HG03280 (cell line): ENCODE measurements around the gene C2CD4D.

Source experiments
- ATAC-seq: cut with Tn5 transposase; IDR thresholded peaks from one replicate; pipeline ENCODE4 v1.9.1; 2021; ENCODE audit warnings: mild to moderate bottlenecking, moderate library complexity; ENCODE audit not compliant: unreplicated experiment

The C2CD4D gene

DNA sequence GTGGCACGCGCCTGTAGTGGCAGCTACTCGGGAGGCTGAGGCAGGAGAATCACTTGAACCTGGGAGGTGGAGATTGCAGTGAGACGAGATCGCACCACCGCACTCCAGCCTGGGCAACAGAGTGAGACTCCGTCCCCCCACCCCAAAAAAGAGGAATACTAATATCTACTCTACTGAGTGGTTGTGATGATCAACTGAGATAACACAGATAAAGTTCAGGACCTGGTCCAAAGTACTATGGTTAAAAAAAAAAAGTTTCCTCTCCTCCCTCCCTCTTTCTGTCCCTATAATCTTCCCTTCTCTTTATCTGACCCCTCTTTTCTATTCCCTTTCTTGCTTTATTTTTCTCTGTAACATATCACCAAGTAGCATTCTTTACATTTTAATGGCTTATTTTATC, 4.0 kb downstream of the C2CD4D start:
- ATAC-seq, result no peak

DNA sequence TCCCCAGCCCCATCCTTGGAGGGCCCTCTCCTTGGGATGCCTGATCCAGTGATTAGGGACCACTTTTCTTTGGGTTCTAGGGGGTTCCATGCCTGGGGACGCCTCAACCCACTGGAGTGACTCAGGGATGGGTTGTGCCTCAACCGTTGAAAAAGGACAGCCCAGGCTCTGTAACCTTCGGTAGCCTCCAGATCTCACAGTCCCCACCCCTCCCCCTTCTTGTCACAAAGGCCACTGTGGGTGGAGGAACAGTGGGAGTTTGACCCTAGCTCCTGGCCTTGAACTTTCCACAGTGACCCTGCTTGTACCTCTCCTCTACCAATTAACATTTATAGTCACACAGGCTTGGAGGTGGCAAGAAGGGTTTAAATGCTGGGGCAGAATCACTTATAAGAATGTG, 5.4 kb downstream of the C2CD4D start:
- ATAC-seq, result no peak

DNA sequence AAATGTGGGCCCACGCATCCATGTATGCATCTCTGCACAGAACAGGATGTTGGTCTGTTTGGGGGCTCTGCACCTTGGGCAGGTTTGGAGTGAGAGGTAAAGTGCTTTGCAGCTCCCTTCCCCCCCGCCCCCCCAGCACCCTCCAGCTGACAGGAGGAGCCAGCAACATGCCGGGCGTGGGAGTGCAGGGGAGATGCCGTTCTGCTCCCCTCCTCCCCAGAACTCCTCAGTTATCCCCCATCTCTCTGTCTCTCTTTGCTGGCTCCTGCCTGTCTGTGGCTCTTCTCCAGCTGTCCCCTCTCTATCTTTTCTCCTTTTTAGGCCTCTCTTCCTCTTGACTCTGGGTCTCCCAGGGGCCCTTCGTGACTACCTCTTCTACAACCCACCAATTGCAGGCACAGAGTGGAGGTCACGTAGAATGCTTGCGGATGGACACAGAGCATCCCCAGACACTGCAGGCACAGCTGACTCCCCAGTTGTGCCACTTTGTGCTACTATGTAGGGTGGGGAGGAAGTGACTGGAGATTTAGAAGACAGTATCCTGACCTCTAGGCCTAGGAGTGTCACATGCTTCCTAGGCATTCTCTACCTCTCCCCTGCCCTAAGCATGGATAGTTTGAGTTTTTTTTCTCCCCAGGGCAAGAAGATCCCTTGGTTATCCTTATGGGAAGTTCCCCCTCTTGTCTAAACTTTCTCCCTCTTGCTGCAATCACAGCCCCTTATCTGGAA, 6.3 kb downstream of the C2CD4D start:
- ATAC-seq, result no peak

DNA sequence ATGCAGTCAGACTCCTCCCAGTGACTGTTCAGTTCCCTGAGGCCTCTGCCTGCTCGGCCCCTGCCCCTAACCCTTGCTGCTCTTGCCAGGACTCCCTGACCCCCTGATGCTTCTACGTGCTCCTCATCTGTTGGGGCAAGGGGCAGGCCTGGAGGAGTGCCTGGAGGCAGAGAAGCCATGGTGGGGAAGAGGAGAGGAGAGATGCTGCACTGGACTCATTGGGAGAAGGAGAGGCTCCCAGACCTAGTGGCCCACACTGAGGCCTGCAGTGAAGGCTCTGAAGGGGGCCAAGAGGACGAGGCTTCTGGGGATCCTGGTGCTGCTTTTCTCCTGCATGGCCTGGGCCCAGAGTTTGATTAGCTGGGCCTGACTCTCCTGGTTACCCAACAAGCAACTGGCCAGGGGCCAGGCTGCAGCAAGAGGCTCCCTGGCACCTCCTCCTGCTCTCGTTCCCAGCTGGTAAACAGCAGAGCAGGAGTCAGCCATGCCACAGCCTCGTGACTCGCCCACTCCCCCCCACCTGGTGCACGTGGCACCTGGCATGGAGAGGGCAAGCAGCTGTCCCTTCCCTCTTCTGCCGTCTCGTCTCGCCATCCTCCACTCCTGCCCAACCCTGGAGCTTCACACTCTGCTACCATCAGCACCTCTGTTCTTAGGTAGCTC, 7.2 kb downstream of the C2CD4D start:
- no peak for ATAC-seq

DNA sequence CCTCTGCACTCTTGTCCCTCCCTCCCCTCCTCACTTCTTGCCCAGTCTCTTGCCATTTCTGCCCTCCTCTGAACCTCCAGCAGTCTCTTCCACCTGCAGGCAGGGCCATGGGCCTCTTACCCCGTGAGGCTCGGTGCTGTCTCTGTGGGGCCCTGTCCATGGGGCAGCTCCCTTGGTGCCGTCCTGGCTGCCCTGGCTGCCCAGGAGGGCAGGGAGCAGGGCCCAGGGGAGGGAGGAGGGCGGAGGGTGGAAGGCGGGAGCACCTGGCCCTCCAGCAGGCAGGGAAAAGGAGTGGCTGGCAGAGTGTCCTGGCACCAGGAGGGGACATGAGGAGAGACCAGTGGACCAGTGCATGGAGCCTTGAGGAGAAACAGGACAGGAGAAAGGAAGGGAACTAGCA, 8.0 kb downstream of the C2CD4D start, which contains the start of gene RORC:
Gene RORC, minus strand, starts transcription at position 198 of the 400 bp plus-strand sequence. Its CDS starts 38 bp downstream, at position 160.
- no peak for ATAC-seq

DNA sequence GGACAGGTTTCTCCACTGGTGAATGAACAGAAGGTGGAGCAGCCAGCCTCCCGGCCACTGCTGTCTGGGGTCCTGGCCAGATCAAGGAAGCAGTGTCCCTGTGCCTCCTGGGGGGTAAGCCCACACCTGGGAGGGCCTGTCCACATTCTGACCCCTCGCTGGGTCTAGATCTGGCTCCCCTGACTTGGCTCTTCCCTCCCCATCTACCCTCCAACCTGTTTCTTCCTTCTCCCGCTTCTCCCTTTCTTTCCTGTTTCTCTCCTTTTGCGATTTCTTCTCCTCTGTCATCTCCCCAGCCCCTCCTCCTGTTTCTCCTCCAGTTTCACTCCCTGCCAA, 8.4 kb downstream of the C2CD4D start:
- ATAC-seq, result no peak

DNA sequence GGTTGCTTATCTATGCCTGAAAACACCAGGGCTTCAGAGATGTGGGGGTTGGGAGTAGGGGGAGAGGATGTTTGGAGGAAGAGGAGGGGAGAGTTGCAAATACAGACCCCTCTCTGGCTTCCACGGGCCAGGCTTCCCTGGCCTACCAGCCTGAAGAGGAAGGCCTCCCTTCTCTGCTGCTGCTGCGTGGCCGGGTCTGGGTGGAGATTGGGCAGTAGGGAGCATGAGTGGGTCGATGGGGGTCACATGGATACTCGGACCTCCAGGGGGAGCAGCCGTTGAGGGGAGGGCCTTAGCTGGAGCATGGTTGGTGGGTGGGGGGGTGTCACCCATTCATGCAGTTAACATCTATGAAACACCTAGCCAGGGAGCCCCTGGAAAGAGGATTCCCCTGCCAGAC, 9.6 kb downstream of the C2CD4D start:
- ATAC-seq, result no peak

DNA sequence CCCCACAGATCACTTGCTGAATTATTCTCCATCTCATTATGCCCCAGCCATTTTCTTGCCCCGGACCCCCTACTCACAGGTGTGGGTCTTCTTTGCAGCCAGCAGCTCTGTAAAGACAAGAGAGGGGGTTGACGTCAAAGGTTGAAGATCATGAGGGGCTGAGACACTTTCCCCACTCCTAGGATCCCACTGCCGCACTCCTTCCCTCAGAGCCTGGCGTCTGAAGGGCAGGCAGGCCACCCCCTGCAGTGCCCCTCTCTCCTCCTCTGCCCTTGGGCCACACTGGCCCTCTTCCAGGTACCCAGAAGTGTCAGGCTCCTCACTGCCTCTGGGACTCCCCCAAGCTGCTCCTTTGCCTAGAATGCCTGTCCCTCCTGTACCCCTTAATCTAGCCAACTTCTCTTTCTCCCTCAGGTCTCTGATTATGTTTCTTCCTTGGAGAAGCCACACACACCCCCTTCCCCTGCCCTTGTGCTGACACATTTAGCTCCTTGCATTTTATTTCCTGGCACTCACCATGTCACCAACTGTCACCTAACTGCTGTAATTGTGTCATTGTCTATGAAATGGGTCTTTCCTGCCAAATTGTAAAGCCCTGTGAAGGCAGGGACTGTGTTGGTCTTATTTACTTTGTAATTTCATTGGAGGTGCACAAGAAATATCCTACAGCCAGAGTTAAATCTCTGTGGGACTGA, 10.1 kb downstream of the C2CD4D start:
- no peak for ATAC-seq

DNA sequence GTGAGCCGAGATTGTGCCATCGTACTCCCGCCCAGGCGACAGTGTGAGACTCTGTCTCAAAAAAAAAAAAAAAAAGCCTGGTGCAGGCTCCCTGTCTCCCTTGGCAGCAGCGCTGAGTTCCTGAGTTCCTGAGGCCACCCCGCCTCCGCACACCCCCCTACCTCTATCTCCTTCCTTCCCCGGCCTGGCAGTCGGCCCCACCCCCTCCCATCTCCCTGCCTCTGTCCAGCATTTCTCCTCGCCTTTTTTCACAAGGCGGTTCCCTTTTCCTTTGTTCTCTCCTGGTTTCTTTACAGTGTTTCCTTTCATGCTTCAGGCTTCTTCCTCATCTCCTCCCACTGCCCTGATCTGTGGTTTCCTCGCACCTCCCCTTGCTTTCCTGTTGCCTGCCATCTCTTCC, 10.7 kb downstream of the C2CD4D start:
- no peak for ATAC-seq

DNA sequence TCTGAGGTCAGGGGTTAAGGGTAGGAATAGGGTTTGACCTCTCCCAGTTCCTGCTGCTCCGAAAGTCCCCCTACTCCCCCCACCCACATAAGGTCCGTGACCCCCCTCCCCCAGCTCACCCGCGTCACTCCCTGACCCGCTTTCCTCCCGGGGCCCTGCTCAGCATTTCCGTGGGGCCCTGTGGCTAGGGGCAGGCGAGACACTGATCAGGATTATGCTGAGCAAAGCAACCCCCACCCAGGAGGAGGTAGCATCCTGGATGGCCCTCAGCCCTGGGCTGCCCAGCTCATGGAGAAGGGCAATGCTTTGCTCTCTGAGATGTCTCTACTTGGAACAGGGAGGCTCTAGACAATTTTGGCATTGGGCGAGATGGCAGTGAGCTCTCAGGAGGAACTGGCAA, 11.8 kb downstream of the C2CD4D start:
- no peak for ATAC-seq

DNA sequence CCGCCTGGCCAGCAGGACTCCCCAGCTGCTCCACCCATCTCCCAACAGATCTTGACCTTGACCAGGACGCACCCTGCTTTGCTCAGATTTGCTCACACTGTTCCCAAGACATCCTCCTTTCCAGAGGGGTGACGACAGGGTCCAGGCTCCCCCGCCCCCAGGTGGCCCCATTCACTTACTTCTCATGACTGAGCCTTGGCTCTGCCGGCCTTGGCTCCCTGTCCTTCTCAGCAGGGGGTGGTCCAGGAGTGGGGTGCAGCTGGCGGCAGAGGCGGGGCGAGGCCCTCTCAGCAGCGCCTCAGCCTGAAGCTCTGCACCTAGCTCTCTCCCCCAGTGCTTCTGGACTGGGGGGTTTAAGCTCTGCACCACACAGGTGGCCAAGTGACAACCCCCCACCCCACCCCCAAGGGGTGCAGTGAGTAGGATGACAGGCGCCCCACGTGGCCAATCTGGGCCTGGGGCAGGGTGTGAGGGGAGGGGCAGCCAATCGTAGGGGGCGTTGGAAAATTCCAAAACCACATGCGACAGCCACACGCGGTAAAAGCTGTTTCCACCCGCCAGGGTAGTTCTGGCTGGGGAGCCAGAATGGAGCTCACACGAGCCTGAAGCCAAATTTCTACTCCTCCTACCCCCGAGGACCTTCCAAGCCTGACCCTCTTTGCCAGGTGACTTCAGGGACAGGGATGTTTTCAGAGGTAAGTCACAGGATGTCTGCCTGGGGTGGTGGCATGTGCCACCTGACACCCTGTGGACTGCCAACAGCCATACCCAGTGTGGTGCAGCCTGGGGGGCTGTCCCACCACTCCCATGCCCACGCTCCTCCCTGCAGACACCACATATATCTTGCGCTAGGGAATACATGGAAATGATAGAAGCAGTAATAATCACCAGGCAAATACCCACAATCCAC, 13.6 kb downstream of the C2CD4D start:
- ATAC-seq, result no peak

DNA sequence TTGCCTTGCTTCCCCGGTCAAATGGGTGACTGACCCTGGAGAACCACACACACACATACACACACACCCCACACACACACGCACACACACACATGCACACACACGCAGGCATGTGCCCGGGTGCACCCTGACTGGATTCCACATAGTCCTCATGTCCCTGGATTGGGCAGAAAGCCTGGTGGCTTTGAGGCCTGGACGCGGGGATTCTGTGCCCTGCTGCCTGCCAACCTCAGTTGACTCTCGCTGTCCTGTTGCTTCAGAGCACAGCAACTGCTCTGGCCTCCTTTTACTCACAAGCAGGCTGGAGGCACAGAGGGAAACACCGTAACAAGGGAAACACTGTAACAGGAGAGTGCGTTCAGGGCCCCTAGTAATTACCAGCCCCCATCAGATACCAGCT, 14.4 kb downstream of the C2CD4D start:
- ATAC-seq, result no peak

DNA sequence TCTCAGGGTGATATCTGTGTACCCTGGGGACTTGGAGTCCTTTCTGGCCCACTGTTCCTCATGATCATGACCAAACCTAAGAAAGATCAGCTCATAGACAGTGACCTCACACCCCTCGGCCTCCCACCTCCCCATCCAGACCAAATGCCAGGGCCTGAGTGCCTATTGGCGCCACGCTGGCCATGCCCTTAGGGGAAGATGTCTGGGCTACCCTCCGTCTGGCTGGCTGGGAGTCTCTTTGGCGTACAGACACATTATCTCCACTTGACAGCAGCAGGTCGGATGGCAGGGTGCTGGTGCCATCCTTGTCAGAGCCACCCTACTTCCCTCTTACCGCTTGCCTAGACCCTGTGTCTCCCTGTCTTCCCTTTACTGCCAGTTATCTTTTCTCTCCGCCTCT, 16.4 kb downstream of the C2CD4D start:
- ATAC-seq, result no peak

DNA sequence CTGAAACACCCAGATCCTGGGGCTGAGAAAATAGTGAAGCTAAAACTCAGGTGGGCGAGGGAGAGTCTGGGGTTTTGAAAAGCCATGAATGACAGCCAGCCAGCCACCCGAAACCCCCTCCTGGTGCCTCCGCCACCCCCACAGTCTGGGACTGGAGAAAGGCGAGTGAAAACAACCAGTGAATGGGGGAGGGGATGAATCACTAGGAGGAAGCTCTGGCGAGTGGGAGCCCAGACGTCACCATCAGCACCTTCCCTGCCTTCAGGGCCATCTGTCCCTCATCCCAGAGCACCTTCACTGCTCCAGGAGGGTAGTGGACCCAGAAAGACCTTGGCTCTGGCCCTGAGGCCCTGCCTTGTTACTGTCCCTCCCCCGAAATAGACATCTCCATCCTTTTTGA, 17.2 kb downstream of the C2CD4D start:
- ATAC-seq, result no peak

DNA sequence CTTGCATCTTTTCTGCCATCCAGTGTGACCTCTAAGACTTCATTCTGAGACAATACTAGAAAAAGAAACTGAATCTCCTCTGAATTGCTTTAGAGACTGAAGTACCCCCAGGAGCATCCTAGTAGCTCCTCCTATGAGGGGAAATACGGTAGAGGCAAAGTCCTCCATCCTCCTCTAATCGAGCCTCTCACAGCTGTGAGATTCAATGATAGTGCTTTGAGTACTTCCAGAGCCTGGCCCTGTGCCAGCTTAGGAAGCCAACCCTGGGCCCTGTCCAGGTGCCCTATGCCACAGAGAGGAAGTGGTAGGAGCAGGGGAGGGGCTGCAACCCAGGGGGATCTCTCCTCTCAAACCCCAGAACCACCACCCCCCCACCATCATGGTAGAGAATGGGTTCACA, 18.7 kb downstream of the C2CD4D start:
- ATAC-seq, result no peak

DNA sequence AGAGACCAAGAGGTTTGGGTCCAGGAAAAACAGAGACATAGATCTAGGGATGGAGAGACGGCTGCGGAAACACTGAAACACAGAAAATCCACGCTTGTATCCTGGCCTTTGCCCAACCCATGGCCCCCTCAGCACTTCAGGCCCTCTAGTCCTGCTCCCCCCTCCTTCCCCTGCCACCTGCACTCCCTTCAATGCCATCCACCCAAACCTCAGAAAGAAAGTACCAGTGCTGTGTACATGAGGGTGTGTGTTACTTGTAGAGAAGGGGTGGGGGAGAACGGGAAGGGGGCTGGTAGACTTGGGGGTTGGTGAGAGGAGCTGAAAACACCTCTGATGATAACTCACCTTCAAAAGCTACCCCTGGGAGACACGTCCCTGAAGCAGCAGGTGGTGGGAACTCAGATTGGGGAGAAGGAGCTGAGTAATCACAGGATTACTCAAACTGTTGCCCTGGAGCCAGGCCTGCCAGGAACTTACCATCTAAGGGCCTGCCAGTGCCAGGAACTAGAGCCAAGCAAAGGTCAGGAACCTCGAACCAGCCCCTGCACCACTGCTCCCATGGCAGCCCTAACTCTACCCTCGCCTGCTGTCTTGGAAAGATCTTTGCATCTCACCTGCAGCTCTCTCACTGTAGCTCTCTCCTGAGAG, 19.5 kb downstream of the C2CD4D start:
- no peak for ATAC-seq

DNA sequence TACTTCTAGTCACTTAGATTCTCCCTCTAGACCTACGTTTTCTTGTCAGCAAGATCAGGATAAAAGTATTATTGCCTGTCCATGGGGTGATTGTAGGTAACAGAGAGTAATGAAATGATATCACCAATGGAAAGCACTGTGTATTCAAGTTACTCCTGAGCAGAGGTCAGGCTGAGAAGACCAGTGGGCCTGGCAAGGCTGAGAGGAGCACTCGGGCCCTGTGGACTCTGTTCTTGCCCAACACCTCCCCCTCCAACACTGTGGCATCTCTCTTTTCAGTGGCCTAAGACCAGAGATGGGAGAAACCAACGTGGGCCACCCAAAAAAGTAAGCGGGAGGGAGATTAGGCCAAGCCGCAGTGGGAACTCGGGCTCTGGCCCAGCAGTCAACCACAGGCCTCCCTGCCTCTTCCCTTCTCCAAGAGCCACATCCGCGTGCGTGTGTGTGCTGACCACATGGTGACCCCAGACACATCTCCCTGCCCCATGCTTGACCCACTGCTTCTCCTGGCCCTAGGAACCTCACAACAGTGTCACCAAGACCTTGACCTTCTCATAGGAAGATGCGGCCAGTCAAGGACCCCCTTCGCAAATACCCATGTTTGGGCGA, 20.3 kb downstream of the C2CD4D start:
- no peak for ATAC-seq

DNA sequence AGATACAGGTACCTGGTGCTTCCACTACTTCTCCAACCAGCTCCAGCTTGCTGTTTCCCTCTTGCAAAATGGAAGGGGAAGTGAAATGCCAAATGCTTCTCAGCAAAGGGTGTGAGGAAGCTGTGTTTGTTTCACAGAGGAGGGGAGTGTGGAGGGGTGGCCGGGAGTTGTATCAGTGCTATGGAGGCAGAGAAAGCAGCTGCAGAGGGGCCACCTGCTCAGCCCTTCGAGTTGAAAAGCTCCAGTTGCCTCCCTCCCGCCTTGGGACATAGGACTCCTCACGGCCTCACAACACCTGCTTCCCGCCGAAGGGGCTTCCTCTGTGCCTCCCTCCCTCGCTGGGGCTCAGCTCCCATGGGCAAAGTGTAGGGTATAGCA, 22.3 kb downstream of the C2CD4D start:
- ATAC-seq, result no peak

DNA sequence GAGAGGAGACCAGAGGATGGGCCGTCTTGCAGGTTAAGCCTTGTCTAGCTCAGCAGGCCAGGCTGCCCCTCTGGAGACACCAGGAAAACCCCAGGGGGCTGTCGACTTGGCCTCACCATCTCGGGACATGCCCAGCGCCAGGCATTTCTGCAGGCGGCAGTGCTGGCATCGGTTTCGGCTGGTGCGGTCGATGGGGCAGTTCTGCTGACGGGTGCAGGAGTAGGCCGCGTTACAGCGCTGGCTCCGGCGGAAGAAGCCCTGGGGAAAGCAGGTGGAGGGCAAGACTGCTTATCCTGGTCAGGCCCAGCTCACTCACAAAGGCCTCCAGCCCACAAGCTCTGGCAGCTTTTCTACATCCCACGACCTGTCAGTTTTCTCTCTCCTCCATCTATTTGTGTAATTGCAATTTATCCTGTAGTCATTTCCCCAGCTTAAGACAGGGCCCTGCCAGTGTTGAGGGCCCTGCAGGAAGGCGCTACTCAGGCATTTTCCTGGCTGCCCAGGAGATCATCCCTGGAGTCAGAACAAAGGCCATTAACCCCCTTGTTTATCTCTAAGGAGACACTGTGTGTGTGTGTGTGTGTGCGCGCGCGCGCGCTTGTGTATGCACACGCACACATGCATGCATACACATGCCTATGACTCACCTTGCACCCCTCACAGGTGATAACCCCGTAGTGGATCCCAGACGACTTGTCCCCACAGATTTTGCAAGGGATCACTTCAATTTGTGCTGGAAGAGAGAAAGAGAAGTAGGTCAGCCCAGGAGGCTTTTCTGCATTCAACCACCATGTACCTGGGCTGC, 22.9 kb downstream of the C2CD4D start:
- ATAC-seq, result no peak
